GM12864 (cell line): Measurements from ENCODE around the gene CPT1C.

ENCODE experiments used
- DNase-seq: peaks from one replicate; pipeline ENCODE4 v3.0.0-alpha.2; 2011; ENCODE audit warnings: low read depth
- H3K4me3 ChIP-seq: 2 replicates; pipeline ENCODE4 v1.5.1; 2011; ENCODE audit warnings: mild to moderate bottlenecking, low read depth, low read length, control low read depth
- CTCF ChIP-seq: IDR thresholded peaks from 2 replicates; pipeline ENCODE4 v1.5.1; 2011; ENCODE audit warnings: low read depth, mild to moderate bottlenecking, moderate library complexity, low read length, control low read depth, inconsistent platforms; ENCODE audit errors: missing control alignments

The CPT1C gene

GRCh38 chr19:49746206-49746958, 55.5 kb downstream of the CPT1C start:
- H3K4me3 ChIP-seq: no peak overlapping the region

GRCh38 chr19:49749055-49749716, 58.3 kb downstream of the CPT1C start:
- no peak for DNase-seq
- TF ChIP-seq CTCF: no peak
- H3K4me3 ChIP-seq: no peak overlapping the region

More at GRCh38 chr19:49746206-49746958, 55.5 kb downstream of the CPT1C start:
- no peak for TF ChIP-seq CTCF
- no peak for DNase-seq

DNA sequence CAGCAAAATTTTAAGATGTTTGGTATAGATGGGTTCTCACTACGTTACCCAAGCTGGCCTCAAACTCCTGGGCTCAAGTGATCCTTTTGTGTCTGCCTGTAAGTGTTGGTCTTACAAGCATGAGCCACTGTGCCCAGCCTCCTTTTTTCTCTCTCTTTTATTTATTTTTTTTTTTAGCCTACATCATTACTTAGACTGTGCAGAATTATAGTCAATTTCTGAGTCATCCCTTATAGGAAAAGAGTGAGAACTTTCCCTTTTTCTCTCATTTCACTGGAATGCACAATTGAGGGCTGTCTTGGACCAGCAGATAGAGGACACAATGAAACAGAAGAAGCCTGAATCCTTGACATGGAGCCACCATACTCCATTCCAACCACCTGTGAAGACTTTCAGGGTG, 58.9 kb downstream of the CPT1C start:
- no peak for TF ChIP-seq CTCF
- no peak overlapping the region for H3K4me3 ChIP-seq
- DNase-seq: no peak

GRCh38 chr19:49752701-49753100, 61.8 kb downstream of the CPT1C start:
- no peak for DNase-seq
- TF ChIP-seq CTCF: no peak
- no peak overlapping the region for H3K4me3 ChIP-seq

DNA sequence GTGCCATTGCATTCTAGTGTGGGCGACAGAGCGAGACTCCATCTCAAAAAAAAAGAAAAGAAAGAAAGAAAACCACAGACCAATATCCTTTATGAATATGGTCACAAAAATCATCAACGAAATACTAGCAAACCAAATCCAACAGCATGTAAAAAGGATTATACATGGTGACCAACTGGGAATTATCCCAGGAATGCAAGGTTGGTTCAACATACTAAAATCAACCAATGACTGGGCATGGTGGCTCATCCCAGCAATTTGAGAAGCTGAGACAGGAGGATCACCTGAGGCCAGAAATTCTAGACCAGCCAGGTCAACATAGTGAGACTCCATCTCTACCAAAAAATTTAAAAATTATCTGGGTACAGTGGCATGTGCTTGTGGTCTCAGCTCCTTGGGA, 65.0 kb downstream of the CPT1C start:
- no peak overlapping the region for H3K4me3 ChIP-seq

GRCh38 chr19:49758292-49758691, 67.4 kb downstream of the CPT1C start:
- H3K4me3 ChIP-seq: no peak overlapping the region
- no peak for DNase-seq
- no peak for TF ChIP-seq CTCF

More for the DNA sequence above, 65.0 kb downstream of the CPT1C start:
- no peak for DNase-seq
- TF ChIP-seq CTCF: no peak
